ENCODE measurements around the gene CAV1. TPM values are rescaled to one million over a fixed set of nuclear protein-coding genes. Genes with fewer than 3 reads are reported as not detected.

CAV1 gene
- total RNA-seq, 3 donors from 2014 or later = 0.48 to 1.2 (median 1.1) TPM

DNA sequence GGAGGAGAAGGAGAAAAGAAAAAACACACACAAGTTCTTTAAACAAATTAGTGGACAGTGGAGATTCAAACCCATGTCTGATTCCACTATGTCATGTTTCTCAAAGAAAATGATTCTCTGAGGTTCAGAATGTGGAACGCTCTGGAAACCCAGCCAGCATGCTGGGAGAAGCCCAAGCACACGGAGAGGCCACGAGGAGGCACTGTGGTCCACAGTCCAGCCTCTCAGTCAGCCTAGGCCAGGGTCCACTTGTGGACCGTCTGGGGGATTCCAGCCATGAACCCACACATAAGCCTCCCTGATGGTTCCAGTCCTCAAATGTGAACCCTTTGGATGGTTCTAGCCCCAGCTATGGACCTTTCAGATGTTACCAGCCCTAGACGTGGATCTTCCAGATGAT, 73.4 kb downstream of the CAV1 start:
- Mint-ChIP-seq H3K4me1 (ENCODE audit: low read depth) (peaks cover 4% of the 10 kb centered on the region), H3K9me3 (no peaks in the 10 kb centered on the region), H3K4me3 (no peak overlapping the region), H3K36me3 (ENCODE audit: insufficient read depth) (no peaks in the 10 kb centered on the region), H3K27me3 (ENCODE audit: low read depth) (peaks cover 37% of the 10 kb centered on the region)
- DNase-seq (no peak), ATAC-seq (no peak)

DNA sequence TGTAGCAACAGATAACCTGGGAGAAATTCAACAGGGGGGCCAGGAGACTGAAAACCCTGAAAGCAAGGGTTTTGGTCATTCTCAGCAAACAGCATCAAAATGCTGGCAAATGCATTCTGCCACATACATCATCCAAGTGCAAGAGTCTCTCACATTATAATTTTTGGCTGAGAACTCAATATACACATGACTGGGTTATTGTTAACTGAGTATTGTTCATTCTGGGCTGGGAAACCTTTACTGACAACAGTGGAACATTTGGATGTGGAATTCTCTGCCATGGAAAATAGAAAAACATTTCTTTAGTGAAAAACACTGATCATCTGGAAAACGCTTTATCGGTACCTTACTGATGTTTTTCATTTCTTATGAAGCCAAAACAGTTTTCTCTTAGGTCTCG, 74.0 kb downstream of the CAV1 start:
- H3K27me3 Mint-ChIP-seq (ENCODE audit: low read depth) = peaks cover 33% of the 10 kb centered on the region
- DNase-seq = no peak
- no peak for ATAC-seq
- H3K36me3 Mint-ChIP-seq (ENCODE audit: insufficient read depth) = no peaks in the 10 kb centered on the region
- H3K4me1 Mint-ChIP-seq (ENCODE audit: low read depth) = peaks cover 4% of the 10 kb centered on the region
- no peaks in the 10 kb centered on the region for H3K9me3 Mint-ChIP-seq
- H3K4me3 Mint-ChIP-seq = no peak overlapping the region

DNA sequence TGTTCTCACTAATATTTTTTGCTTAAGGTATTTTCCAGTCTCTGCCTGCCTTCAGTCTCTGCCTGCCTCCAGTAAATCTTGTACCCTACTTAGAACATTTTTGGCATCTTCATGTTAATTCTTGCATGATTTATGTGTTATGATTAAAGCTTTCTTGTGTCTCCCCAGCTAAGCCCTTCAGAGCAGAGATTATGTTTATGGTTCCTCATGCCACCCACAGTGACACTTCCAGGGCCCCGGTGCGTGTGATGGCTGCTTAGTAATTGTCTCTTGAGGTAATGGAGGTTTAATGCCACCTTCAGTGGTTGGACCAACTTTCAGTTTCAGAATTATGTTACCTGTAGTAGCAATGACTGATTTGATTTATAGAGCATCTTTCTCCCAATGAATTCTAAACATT, 76.6 kb downstream of the CAV1 start:
- DNase-seq (no peak), ATAC-seq (peak; percentile 76 to 80)
- H3K9me3 Mint-ChIP-seq = no peaks in the 10 kb centered on the region
- H3K4me3 Mint-ChIP-seq = no peak overlapping the region
- H3K36me3 Mint-ChIP-seq (ENCODE audit: insufficient read depth) = no peaks in the 10 kb centered on the region
- H3K27me3 Mint-ChIP-seq (ENCODE audit: low read depth) = peaks cover 23% of the 10 kb centered on the region
- H3K4me1 Mint-ChIP-seq (ENCODE audit: low read depth) = peaks cover 4% of the 10 kb centered on the region

DNA sequence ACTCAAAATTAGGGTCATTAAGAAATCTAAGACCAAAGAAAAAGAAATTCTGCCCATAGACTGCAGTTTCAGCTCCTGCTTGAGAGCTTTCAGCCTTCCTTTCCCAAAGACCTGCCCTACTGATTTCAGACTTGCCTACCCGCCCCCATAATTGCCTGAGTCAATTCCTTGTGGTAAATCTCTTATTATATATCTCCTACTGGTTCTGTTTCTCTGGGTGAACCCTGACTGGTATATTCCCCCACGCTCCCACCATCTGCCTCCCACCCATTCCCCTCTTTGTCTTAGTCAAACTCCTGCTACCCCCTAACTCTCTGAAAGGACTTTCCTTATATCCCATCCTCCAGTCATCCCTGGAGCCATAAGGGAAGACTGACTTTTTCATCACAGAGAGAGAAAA, 82.5 kb downstream of the CAV1 start:
- H3K36me3 Mint-ChIP-seq (ENCODE audit: insufficient read depth) = no peaks in the 10 kb centered on the region
- no peak for ATAC-seq
- H3K4me3 Mint-ChIP-seq = no peak overlapping the region
- DNase-seq = no peak
- H3K4me1 Mint-ChIP-seq (ENCODE audit: low read depth) = no peaks in the 10 kb centered on the region
- peaks cover 19% of the 10 kb centered on the region for H3K27me3 Mint-ChIP-seq (ENCODE audit: low read depth)
- peaks cover 9% of the 10 kb centered on the region for H3K9me3 Mint-ChIP-seq

DNA sequence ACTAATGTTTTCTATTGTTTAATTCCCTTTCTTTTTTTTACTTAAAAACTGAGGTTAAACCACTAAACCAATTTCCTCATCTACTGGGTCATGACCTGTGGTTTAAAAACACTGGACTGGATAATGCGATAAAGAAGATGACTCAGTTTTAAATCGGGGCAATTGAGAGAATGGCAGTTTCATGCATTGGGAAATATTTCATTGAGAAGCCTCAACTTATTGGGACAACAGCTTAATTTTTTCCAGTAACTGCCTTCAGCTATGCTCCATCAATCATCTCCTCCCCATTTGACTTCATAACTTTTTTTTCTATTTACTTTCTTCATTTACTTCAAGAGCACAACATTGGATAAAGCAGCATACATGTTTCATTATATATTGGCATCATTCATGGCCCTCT, 85.4 kb downstream of the CAV1 start:
- no peak for ATAC-seq
- no peak for DNase-seq
- Mint-ChIP-seq H3K4me3 (no peak overlapping the region), H3K4me1 (ENCODE audit: low read depth) (no peaks in the 10 kb centered on the region), H3K9me3 (peaks cover 9% of the 10 kb centered on the region), H3K36me3 (ENCODE audit: insufficient read depth) (no peaks in the 10 kb centered on the region), H3K27me3 (ENCODE audit: low read depth) (peaks cover 23% of the 10 kb centered on the region)

DNA sequence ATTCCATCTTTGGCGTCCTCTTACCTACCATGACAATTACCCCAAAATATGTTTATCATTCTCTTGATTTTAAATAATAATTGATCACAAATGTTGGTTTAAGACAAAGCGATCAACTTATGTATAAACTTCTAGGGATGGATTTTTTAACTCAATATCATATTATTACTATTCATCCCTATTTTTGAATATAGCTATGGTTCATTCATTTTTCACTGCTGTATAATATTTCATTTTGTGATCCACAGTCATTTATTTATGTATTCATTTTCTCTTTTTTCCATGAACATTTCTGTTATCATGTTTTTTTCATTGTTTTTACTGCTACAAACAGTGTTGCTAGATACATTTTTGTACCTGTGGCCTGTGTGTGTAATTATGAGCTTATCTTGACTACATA, 85.9 kb downstream of the CAV1 start:
- Mint-ChIP-seq H3K4me3 (no peak overlapping the region), H3K36me3 (ENCODE audit: insufficient read depth) (no peaks in the 10 kb centered on the region), H3K4me1 (ENCODE audit: low read depth) (no peaks in the 10 kb centered on the region), H3K27me3 (ENCODE audit: low read depth) (peaks cover 23% of the 10 kb centered on the region), H3K9me3 (peaks cover 9% of the 10 kb centered on the region)
- no peak for ATAC-seq
- no peak for DNase-seq

Other genes starting within 250 kb of the CAV1 start
- gene CAV2, start 25.3 kb upstream of the CAV1 start, total RNA-seq = under 1 TPM in 2 of 3 donors, not detected in 1; 0.16 to 0.24 TPM
- 1 to 10 TPM in 2 of 3 donors, under 1 TPM in 1; 0.92 to 1.3 (median 1.1) TPM for gene MET, start 147.2 kb downstream of the CAV1 start, total RNA-seq

Measured in activated T-cell treated with anti-CD3 and anti-CD28 coated beads, Interleukin-2, amount 50 U/mL, for 4 hours (primary cell).